Neural progenitor cell (in vitro differentiated cells): ENCODE measurements around the gene SLC25A42. TPM values are rescaled to one million over a fixed set of nuclear protein-coding genes. Genes with fewer than 3 reads are reported as not detected.

Experiments used
- DNase-seq: peaks from one replicate; pipeline ENCODE4 v3.0.0-alpha.2; 2016; ENCODE audit warnings: low spot score
- H2AFZ ChIP-seq: fragments of 200-600 bp; sonication (generic); replicated peaks from 2 replicates; pipeline ENCODE4 v1.6.1; 2016; ENCODE audit warnings: antibody characterized with exemption
- H3F3A ChIP-seq: fragments of 200-600 bp; sonication (generic); 2 replicates; pipeline ENCODE4 v1.6.1; 2016; ENCODE audit warnings: antibody characterized with exemption, low read depth
- H3K27ac ChIP-seq: fragments of 200-600 bp; sonication (generic); 2 replicates; pipeline ENCODE4 v1.5.1; 2016; ENCODE audit warnings: mild to moderate bottlenecking
- H3K27me3 ChIP-seq: fragments of 200-600 bp; sonication (generic); 2 replicates; pipeline ENCODE4 v1.6.1; 2016; ENCODE audit warnings: mild to moderate bottlenecking, moderate library complexity
- H3K36me3 ChIP-seq: fragments of 200-600 bp; sonication (generic); 2 replicates; pipeline ENCODE4 v1.5.1; 2016
- H3K4me1 ChIP-seq: fragments of 200-600 bp; sonication (generic); 2 replicates; pipeline ENCODE4 v1.6.1; 2016; ENCODE audit warnings: mixed run types
- H3K4me2 ChIP-seq: fragments of 200-600 bp; sonication (generic); 2 replicates; pipeline ENCODE4 v1.6.1; 2016
- H3K4me3 ChIP-seq: fragments of 200-600 bp; sonication (generic); 2 replicates; pipeline ENCODE4 v1.5.1; 2016
- H3K79me2 ChIP-seq: fragments of 200-600 bp; sonication (generic); 2 replicates; pipeline ENCODE4 v1.6.1; 2016; ENCODE audit warnings: low read depth
- H3K9ac ChIP-seq: fragments of 200-600 bp; sonication (generic); 2 replicates; pipeline ENCODE4 v1.6.1; 2016
- H3K9me3 ChIP-seq: fragments of 200-600 bp; sonication (generic); 2 replicates; pipeline ENCODE4 v1.5.1; 2016; ENCODE audit warnings: low read depth
- H4K20me1 ChIP-seq: fragments of 200-600 bp; sonication (generic); 2 replicates; pipeline ENCODE4 v1.6.1; 2016; ENCODE audit warnings: low read depth
- H3K27ac Mint-ChIP-seq: 3 replicates; pipeline ENCODE4 v1.8.0; 2021; ENCODE audit warnings: mixed read lengths
- H3K27me3 Mint-ChIP-seq: 2 replicates; pipeline ENCODE4 v1.8.0; 2022; ENCODE audit warnings: low read depth, mild to moderate bottlenecking, inconsistent platforms, moderate library complexity, mixed read lengths; ENCODE audit not compliant: insufficient read depth
- H3K36me3 Mint-ChIP-seq: 3 replicates; pipeline ENCODE4 v1.8.0; 2021; ENCODE audit warnings: mixed read lengths
- H3K4me1 Mint-ChIP-seq: 3 replicates; pipeline ENCODE4 v1.8.0; 2021; ENCODE audit warnings: mixed read lengths
- H3K4me3 Mint-ChIP-seq: 3 replicates; pipeline ENCODE4 v1.8.0; 2021; ENCODE audit warnings: mild to moderate bottlenecking, moderate library complexity, mixed read lengths
- H3K9me3 Mint-ChIP-seq: 3 replicates; pipeline ENCODE4 v1.8.0; 2020; ENCODE audit warnings: mixed read lengths
- EZH2 ChIP-seq: fragments of 200-600 bp; sonication (generic); IDR thresholded peaks from 2 replicates; pipeline ENCODE4 v1.6.1; 2017; ENCODE audit warnings: antibody characterized with exemption, mild to moderate bottlenecking, moderate library complexity
- EZH2phosphoT487 ChIP-seq: fragments of 200-600 bp; sonication (generic); IDR thresholded peaks from 2 replicates; pipeline ENCODE4 v1.6.1; 2017; ENCODE audit warnings: antibody characterized with exemption
- total RNA-seq: library from RNA; depleted of rRNA; stranded (reverse); fragments of >200 nt; gene quantifications from 2 replicates; pipeline ENCODE4 v1.2.3, GENCODE V29; 2015; ENCODE audit warnings: low replicate concordance
- TF ChIP-seq, protein P1 (sequence below): fragments of 200-600 bp; sonication (generic); IDR thresholded peaks from 2 replicates; pipeline ENCODE4 v1.5.1; 2017; ENCODE audit warnings: antibody characterized with exemption, mild to moderate bottlenecking

The SLC25A42 gene
- total RNA-seq, 1 donor from 2014 or later = 4.0 TPM

DNA sequence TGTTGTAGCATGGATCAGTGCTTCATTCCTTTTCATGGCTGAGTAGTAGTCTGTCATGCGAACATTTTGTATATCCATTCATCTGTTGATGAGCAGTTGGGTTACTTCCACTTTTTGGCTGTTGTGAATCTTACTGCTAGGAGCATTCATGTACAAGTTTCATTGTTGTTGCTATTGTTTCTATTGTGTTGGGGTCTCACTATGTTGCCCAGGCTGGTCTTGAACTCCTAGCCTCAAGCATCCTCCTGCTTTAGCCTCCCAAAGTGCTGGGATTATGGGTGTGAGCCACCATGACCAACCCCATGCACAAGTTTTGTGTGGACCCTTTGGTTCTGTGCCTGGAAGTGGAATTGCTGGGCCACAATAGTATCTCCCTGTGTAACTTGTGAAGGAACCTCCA is 15.8 kb downstream of the SLC25A42 start:
- H3K36me3 Mint-ChIP-seq = no peaks in the 10 kb centered on the region
- H3K27me3 Mint-ChIP-seq = peaks cover 7% of the 10 kb centered on the region
- Histone ChIP-seq H3K27me3 (no peaks in the 10 kb centered on the region), H3K36me3 (no peaks in the 10 kb centered on the region), H3K9me3 (no peaks in the 10 kb centered on the region), H3K4me3 (no peak overlapping the region), H4K20me1 (no peaks in the 10 kb centered on the region), H2AFZ (no peak overlapping the region), H3K79me2 (no peaks in the 10 kb centered on the region), H3K9ac (no peak overlapping the region), H3K4me1 (no peaks in the 10 kb centered on the region), H3K4me2 (no peak overlapping the region), H3K27ac (no peak overlapping the region), H3F3A (no peaks in the 10 kb centered on the region)
- no peak overlapping the region for H3K4me3 Mint-ChIP-seq
- TF ChIP-seq, protein P1, sequence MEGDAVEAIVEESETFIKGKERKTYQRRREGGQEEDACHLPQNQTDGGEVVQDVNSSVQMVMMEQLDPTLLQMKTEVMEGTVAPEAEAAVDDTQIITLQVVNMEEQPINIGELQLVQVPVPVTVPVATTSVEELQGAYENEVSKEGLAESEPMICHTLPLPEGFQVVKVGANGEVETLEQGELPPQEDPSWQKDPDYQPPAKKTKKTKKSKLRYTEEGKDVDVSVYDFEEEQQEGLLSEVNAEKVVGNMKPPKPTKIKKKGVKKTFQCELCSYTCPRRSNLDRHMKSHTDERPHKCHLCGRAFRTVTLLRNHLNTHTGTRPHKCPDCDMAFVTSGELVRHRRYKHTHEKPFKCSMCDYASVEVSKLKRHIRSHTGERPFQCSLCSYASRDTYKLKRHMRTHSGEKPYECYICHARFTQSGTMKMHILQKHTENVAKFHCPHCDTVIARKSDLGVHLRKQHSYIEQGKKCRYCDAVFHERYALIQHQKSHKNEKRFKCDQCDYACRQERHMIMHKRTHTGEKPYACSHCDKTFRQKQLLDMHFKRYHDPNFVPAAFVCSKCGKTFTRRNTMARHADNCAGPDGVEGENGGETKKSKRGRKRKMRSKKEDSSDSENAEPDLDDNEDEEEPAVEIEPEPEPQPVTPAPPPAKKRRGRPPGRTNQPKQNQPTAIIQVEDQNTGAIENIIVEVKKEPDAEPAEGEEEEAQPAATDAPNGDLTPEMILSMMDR = no peak
- no peak for TF ChIP-seq EZH2
- TF ChIP-seq EZH2phosphoT487 = no peak
- H3K27ac Mint-ChIP-seq = no peak overlapping the region
- no peaks in the 10 kb centered on the region for H3K9me3 Mint-ChIP-seq
- DNase-seq = no peak
- peaks cover 5% of the 10 kb centered on the region for H3K4me1 Mint-ChIP-seq

DNA sequence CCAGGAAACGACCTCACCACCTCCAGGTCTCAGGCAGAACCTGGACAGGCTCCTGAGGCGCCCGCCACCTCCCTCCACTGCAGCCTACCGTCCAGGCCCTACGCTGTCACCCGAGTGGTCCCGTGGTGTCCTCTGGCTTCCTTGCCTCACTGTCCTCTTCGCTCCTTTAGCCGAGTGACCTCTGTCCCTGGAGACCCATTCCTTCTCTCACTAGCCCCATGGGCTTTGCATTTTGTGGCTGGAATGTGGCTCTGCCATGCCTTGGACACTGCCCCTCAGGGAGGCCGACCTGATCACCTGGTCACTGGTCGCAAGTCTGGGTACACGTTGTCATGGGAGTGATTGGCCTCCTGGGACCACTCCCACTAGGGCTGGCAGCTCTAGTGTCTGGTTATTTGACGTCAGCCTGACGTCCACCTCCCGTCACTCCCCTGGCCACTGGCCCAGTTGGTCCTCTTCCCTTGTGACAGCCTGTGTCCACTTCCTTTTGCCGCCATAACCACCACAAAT is 17.9 kb downstream of the SLC25A42 start:
- Histone ChIP-seq H3K36me3 (no peaks in the 10 kb centered on the region), H3K4me1 (no peaks in the 10 kb centered on the region), H3K9ac (no peak overlapping the region), H3K27ac (no peak overlapping the region), H4K20me1 (no peaks in the 10 kb centered on the region), H2AFZ (no peak overlapping the region), H3K4me2 (no peak overlapping the region), H3F3A (no peaks in the 10 kb centered on the region), H3K9me3 (no peaks in the 10 kb centered on the region), H3K4me3 (no peak overlapping the region), H3K27me3 (no peaks in the 10 kb centered on the region), H3K79me2 (no peaks in the 10 kb centered on the region)
- DNase-seq = no peak
- Mint-ChIP-seq H3K36me3 (no peaks in the 10 kb centered on the region), H3K27me3 (peaks cover 6% of the 10 kb centered on the region), H3K4me3 (no peak overlapping the region), H3K27ac (no peak overlapping the region), H3K4me1 (peaks cover 5% of the 10 kb centered on the region), H3K9me3 (no peaks in the 10 kb centered on the region)
- TF ChIP-seq EZH2 = no peak
- TF ChIP-seq, protein P1 = no peak
- no peak for TF ChIP-seq EZH2phosphoT487

DNA sequence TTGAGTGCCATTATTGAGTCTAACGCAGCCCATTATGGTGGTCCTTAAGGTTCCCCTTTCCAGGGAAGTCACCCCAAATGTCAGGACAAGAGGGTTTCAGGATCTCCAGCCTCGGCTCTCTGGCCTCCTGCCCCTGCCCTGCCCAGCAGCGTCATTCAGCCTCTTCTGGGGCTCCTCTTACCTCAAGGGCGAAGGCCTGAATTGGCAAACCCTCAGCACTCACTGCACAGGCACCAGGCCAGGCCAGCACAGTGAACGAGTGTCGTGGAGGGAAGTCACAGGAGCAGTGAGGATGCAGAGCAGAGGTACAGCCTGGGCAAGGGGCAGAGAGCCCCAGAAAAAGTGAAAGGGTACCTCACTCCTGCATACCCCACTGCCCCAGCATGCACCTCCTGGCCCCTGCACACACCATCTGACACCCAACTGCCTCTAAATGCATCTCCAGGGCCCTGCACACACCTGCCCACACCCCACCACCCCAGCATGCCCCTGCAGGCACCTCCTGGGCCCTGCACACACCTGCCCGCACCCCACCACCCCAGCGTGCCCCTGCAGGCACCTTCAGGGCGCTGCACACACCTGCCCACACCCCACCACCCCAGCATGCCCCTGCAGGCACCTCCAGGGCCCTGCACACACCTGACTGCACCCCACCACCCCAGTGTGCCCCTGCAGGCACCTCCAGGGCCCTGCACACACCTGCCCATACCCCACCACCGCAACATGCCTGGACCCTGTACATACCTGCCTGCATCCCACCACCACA is 19.8 kb downstream of the SLC25A42 start:
- H4K20me1 ChIP-seq = no peaks in the 10 kb centered on the region
- Mint-ChIP-seq H3K4me3 (no peak overlapping the region), H3K4me1 (peaks cover 14% of the 10 kb centered on the region), H3K36me3 (no peaks in the 10 kb centered on the region), H3K27ac (peak overlapping the region; percentile 82), H3K9me3 (no peaks in the 10 kb centered on the region), H3K27me3 (peaks cover 12% of the 10 kb centered on the region)
- H3K9me3 ChIP-seq = no peaks in the 10 kb centered on the region
- H3K79me2 ChIP-seq = no peaks in the 10 kb centered on the region
- no peaks in the 10 kb centered on the region for H3K36me3 ChIP-seq
- H3K4me1 ChIP-seq = no peaks in the 10 kb centered on the region
- no peak overlapping the region for H2AFZ ChIP-seq
- DNase-seq = no peak
- no peaks in the 10 kb centered on the region for H3F3A ChIP-seq
- no peak overlapping the region for H3K9ac ChIP-seq
- TF ChIP-seq EZH2 (no peak), EZH2phosphoT487 (no peak)
- TF ChIP-seq, protein P1 = no peak
- no peak overlapping the region for H3K4me2 ChIP-seq
- H3K4me3 ChIP-seq = no peak overlapping the region
- no peaks in the 10 kb centered on the region for H3K27me3 ChIP-seq
- no peak overlapping the region for H3K27ac ChIP-seq
